Hepatocyte (in vitro differentiated cells): ENCODE results near the gene HPS6. TPM values are rescaled to one million over a fixed set of nuclear protein-coding genes. Genes with fewer than 3 reads are reported as not detected.
A peak's percentile ranks its signal among the peaks of the same experiment; 100 is the strongest.

Source experiments
- DNase-seq: peaks from one replicate; pipeline ENCODE4 v3.0.0-alpha.2; 2016; ENCODE audit warnings: low spot score
- H2AFZ ChIP-seq: fragments of 200-600 bp; sonication (generic); 2 replicates; pipeline ENCODE4 v1.6.0; 2016; ENCODE audit warnings: antibody characterized with exemption, mild to moderate bottlenecking
- H3K27ac ChIP-seq: fragments of 200-600 bp; sonication (generic); 2 replicates; pipeline ENCODE4 v1.5.1; 2016; ENCODE audit warnings: mild to moderate bottlenecking
- H3K27me3 ChIP-seq: fragments of 200-600 bp; sonication (generic); 2 replicates; pipeline ENCODE4 v1.6.1; 2016
- H3K36me3 ChIP-seq: fragments of 200-600 bp; sonication (generic); replicated peaks from 2 replicates; pipeline ENCODE4 v1.5.1; 2016; ENCODE audit warnings: low read depth; ENCODE audit not compliant: insufficient read depth
- H3K4me1 ChIP-seq: fragments of 200-600 bp; sonication (generic); 2 replicates; pipeline ENCODE4 v1.5.1; 2016; ENCODE audit warnings: mild to moderate bottlenecking, moderate library complexity; ENCODE audit not compliant: insufficient read depth
- H3K4me2 ChIP-seq: fragments of 200-600 bp; sonication (generic); 2 replicates; pipeline ENCODE4 v1.6.0; 2016
- H3K4me3 ChIP-seq: fragments of 200-600 bp; sonication (generic); 2 replicates; pipeline ENCODE4 v1.5.1; 2016; ENCODE audit warnings: mild to moderate bottlenecking
- H3K79me2 ChIP-seq: fragments of 200-600 bp; sonication (generic); 2 replicates; pipeline ENCODE4 v1.6.0; 2017; ENCODE audit warnings: mild to moderate bottlenecking
- H3K9me2 ChIP-seq: fragments of 200-600 bp; sonication (generic); replicated peaks from 2 replicates; pipeline ENCODE4 v1.6.0; 2017; ENCODE audit warnings: mild to moderate bottlenecking; ENCODE audit not compliant: insufficient read depth
- H3K9me3 ChIP-seq: fragments of 200-600 bp; sonication (generic); 2 replicates; pipeline ENCODE4 v1.5.1; 2016; ENCODE audit warnings: low read depth, mild to moderate bottlenecking
- H4K20me1 ChIP-seq: fragments of 200-600 bp; sonication (generic); 2 replicates; pipeline ENCODE4 v1.6.0; 2016; ENCODE audit warnings: mild to moderate bottlenecking; ENCODE audit not compliant: insufficient read depth, poor library complexity, severe bottlenecking
- EZH2 ChIP-seq: fragments of 200-600 bp; sonication (generic); IDR thresholded peaks from 2 replicates; pipeline ENCODE4 v1.6.1; 2016; ENCODE audit warnings: antibody characterized with exemption, mild to moderate bottlenecking, borderline replicate concordance
- EZH2phosphoT487 ChIP-seq: fragments of 200-600 bp; sonication (generic); IDR thresholded peaks from one replicate; pipeline ENCODE4 v1.6.1; 2018; ENCODE audit warnings: antibody characterized with exemption, mild to moderate bottlenecking, low read depth, moderate library complexity; ENCODE audit not compliant: unreplicated experiment, severe bottlenecking
- WGBS: methylation state at CpG from one replicate; pipeline ENCODE4 v1.1.6; 2016; ENCODE audit warnings: low lambda C conversion rate; ENCODE audit errors: missing lambda C conversion rate; 5-methylcytosine and 5-hydroxymethylcytosine counted together
- polyA plus RNA-seq: library from polyadenylated mRNA; unstranded; fragments of >200 nt; fragmentation: Nextera tagmentation; extraction: Ambion mirVana; gene quantifications from 2 replicates; pipeline ENCODE4 v1.2.1, GENCODE V29; 2016
- total RNA-seq: library from RNA; depleted of rRNA; stranded (reverse); fragments of >200 nt; gene quantifications from 2 replicates; pipeline ENCODE4 v1.2.3, GENCODE V29; 2014
- TF ChIP-seq, protein P1 (sequence below): fragments of 200-600 bp; sonication (generic); IDR thresholded peaks from 2 replicates; pipeline ENCODE4 v1.5.1; 2016; ENCODE audit warnings: antibody characterized with exemption, mild to moderate bottlenecking; ENCODE audit not compliant: poor library complexity

The HPS6 gene
- total and polyA plus RNA-seq, 2 experiments from 2014 or later: 22.4 to 25.2 TPM

DNA sequence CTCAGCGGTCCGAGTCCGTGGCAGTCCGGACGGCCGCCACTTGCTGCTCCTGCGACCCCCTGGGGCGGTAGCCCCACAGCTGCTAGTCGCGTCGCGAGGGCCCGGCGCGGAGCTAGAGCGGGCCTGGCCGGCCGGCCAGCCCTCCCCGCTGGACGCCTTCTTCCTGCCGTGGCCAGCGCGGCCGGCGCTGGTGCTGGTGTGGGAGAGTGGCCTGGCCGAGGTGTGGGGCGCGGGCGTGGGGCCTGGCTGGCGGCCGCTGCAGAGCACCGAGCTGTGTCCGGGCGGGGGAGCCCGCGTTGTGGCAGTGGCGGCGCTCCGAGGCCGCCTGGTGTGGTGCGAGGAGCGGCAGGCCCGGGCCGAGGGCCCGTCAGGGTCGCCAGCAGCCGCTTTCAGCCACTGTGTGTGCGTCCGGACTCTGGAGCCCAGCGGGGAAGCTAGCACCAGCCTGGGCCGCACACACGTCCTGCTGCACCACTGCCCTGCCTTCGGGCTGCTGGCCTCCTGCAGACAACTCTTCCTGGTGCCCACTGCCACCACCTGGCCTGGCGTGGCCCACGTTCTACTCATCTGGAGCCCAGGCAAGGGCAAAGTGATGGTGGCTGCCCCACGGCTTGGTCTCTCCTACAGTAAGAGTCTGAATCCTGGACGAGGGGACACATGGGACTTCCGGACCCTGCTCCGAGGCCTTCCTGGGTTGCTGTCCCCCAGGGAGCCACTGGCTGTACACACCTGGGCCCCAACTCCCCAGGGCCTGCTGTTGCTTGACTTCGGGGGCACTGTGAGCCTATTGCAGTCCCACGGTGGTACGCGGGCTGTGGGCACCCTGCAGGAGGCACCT lies 631 bp downstream of the HPS6 start:
- TF ChIP-seq, protein P1, sequence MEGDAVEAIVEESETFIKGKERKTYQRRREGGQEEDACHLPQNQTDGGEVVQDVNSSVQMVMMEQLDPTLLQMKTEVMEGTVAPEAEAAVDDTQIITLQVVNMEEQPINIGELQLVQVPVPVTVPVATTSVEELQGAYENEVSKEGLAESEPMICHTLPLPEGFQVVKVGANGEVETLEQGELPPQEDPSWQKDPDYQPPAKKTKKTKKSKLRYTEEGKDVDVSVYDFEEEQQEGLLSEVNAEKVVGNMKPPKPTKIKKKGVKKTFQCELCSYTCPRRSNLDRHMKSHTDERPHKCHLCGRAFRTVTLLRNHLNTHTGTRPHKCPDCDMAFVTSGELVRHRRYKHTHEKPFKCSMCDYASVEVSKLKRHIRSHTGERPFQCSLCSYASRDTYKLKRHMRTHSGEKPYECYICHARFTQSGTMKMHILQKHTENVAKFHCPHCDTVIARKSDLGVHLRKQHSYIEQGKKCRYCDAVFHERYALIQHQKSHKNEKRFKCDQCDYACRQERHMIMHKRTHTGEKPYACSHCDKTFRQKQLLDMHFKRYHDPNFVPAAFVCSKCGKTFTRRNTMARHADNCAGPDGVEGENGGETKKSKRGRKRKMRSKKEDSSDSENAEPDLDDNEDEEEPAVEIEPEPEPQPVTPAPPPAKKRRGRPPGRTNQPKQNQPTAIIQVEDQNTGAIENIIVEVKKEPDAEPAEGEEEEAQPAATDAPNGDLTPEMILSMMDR: no peak
- no peak for TF ChIP-seq EZH2
- TF ChIP-seq EZH2phosphoT487: no peak
- Histone ChIP-seq H3K9me3 (no peaks in the 10 kb centered on the region), H3K36me3 (no peaks in the 10 kb centered on the region), H3K4me1 (peaks cover 18% of the 10 kb centered on the region), H3K4me3 (peak overlapping the region; percentile 80), H3K27ac (peak overlapping the region; percentile 91), H2AFZ (peak overlapping the region; percentile 69), H3K27me3 (no peaks in the 10 kb centered on the region), H3K79me2 (peaks cover 31% of the 10 kb centered on the region), H4K20me1 (peaks cover 13% of the 10 kb centered on the region), H3K9me2 (no peaks in the 10 kb centered on the region), H3K4me2 (peak overlapping the region; percentile 99)
- WGBS: 10% methylated on average over 57 of the region's 63 CpGs
- DNase-seq: peak; percentile 64

DNA sequence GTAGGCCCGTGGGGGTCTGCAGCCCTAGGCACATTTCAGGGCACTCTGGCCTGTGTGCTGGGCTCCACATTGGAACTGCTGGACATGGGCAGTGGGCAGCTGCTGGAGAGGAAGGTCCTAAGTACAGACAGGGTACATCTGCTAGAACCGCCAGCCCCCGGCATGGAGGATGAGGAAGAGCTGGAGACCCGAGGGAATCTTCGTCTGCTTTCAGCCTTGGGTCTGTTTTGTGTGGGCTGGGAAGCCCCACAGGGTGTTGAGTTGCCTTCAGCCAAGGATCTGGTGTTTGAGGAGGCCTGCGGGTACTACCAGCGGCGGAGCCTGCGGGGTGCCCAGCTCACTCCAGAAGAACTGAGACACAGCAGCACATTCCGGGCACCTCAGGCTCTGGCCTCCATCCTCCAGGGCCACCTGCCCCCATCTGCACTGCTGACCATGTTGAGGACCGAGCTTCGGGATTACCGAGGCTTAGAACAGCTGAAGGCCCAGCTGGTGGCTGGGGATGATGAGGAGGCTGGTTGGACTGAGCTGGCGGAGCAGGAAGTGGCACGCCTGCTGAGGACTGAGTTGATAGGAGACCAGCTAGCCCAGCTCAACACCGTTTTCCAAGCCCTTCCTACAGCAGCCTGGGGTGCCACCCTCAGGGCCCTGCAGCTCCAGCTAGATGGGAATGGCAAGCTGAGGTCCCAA lies 1.4 kb downstream of the HPS6 start:
- Histone ChIP-seq H3K4me3 (peak overlapping the region; percentile 80), H3K79me2 (peaks cover 31% of the 10 kb centered on the region), H3K36me3 (no peaks in the 10 kb centered on the region), H2AFZ (no peak overlapping the region), H3K4me2 (peak overlapping the region; percentile 99), H3K4me1 (peaks cover 18% of the 10 kb centered on the region), H3K9me3 (no peaks in the 10 kb centered on the region), H3K27ac (peak overlapping the region; percentile 91), H3K27me3 (no peaks in the 10 kb centered on the region), H4K20me1 (peaks cover 13% of the 10 kb centered on the region), H3K9me2 (no peaks in the 10 kb centered on the region)
- whole genome bisulfite sequencing: 91% methylated on average over 16 of the region's 16 CpGs
- no peak for DNase-seq
- TF ChIP-seq, protein P1: no peak
- TF ChIP-seq EZH2: no peak

DNA sequence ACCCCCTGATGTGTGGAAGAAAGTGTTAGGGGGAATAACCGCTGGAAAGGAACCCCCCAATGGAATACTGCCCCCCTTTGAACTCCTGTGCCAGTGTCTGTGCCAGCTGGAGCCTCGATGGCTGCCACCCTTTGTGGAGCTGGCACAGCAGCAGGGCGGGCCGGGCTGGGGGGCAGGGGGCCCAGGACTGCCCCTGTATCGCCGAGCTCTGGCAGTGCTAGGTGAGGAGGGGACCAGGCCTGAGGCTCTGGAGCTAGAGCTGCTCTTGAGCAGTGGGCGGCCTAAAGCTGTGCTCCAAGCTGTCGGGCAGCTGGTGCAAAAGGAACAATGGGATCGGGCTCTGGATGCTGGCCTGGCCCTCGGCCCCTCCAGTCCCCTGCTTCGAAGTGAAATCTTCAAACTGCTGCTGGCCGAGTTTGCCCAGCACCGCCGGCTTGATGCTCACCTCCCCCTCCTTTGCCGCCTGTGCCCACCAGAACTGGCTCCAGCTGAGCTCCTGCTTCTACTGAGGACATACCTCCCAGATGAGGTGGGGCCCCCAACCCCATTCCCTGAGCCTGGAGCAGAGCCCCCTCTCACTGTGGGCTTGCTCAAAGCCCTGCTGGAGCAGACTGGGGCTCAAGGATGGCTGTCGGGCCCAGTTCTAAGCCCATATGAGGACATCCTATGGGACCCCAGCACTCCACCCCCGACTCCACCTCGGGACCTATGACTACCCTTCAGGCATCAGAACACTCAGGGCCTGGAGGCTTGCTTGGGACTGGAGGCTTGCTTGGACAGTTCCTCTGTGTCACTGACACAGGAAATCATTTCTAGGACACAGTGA lies 2.2 kb downstream of the HPS6 start:
- peak overlapping the region; percentile 99 for H3K4me2 ChIP-seq
- peaks cover 13% of the 10 kb centered on the region for H4K20me1 ChIP-seq
- H3K4me1 ChIP-seq: peaks cover 18% of the 10 kb centered on the region
- no peaks in the 10 kb centered on the region for H3K9me3 ChIP-seq
- no peaks in the 10 kb centered on the region for H3K36me3 ChIP-seq
- H2AFZ ChIP-seq: no peak overlapping the region
- H3K4me3 ChIP-seq: no peak overlapping the region
- TF ChIP-seq EZH2: no peak
- TF ChIP-seq EZH2phosphoT487: no peak
- TF ChIP-seq, protein P1: no peak
- H3K27me3 ChIP-seq: no peaks in the 10 kb centered on the region
- WGBS: 94% methylated on average over 13 of the region's 18 CpGs
- H3K79me2 ChIP-seq: peaks cover 31% of the 10 kb centered on the region
- H3K27ac ChIP-seq: no peak overlapping the region
- no peaks in the 10 kb centered on the region for H3K9me2 ChIP-seq
- DNase-seq: no peak
